Measurements from ENCODE around the gene MAGI1. TPM values are rescaled to one million over a fixed set of nuclear protein-coding genes. Genes with fewer than 3 reads are reported as not detected.

Gene MAGI1
- total RNA-seq, 3 donors from 2014 or later (not counting 1 experiment from before 2014, with no cell fraction given) = not detected

- H3K27me3 ChIP-seq (ENCODE audit: control insufficient read depth, insufficient read depth, low read length) = no peaks in the 10 kb centered on the region
- H3K36me3 ChIP-seq (ENCODE audit: control insufficient read depth, insufficient read depth, low read length) = no peaks in the 10 kb centered on the region
- no peaks in the 10 kb centered on the region for H3K36me3 Mint-ChIP-seq
- H3K4me3 Mint-ChIP-seq = no peak overlapping the region
- no peak overlapping the region for H3K4me3 ChIP-seq (ENCODE audit: low read length)
- no peaks in the 10 kb centered on the region for H3K9me3 ChIP-seq (ENCODE audit: control insufficient read depth, insufficient read depth, low read length)
- no peaks in the 10 kb centered on the region for H3K4me1 Mint-ChIP-seq
- H3K4me1 ChIP-seq (ENCODE audit: control insufficient read depth, insufficient read depth, low read length) = no peaks in the 10 kb centered on the region
- no peak overlapping the region for H3K27ac ChIP-seq (ENCODE audit: low read length)
- TF ChIP-seq CTCF (IDR thresholded peaks at IDR 0.05) = no peak
- intact Hi-C loops (cut with micrococcal nuclease) = no loop called here
- no peak overlapping the region for H3K27ac Mint-ChIP-seq
- H3K27me3 Mint-ChIP-seq (ENCODE audit: low read depth in 2 of 2) = peaks cover 0 to 3% of the 10 kb centered on the region in 2 donors
- DNase-seq = no peak
- ATAC-seq = no peak
- 78% methylated on average over 3 of the region's 3 CpGs for WGBS (ENCODE audit: insufficient coverage)
- H3K9me3 Mint-ChIP-seq = no peaks in the 10 kb centered on the region
These were observed 73.9 kb downstream of the MAGI1 start for GRCh38 chr3:65964838-65965237.

GRCh38 chr3:65963787-65964677 lies 74.7 kb downstream of the MAGI1 start:
- H3K27ac Mint-ChIP-seq = no peak overlapping the region
- no peaks in the 10 kb centered on the region for H3K27me3 ChIP-seq (ENCODE audit: control insufficient read depth, insufficient read depth, low read length)
- no peaks in the 10 kb centered on the region for H3K9me3 ChIP-seq (ENCODE audit: control insufficient read depth, insufficient read depth, low read length)
- TF ChIP-seq CTCF (IDR thresholded peaks at IDR 0.05) = no peak
- no peak for ATAC-seq
- DNase-seq = no peak
- H3K4me3 Mint-ChIP-seq = no peak overlapping the region
- H3K9me3 Mint-ChIP-seq = peaks cover 0 to 2% of the 10 kb centered on the region in 2 donors
- 68% methylated on average over 5 of the region's 5 CpGs for WGBS (ENCODE audit: insufficient coverage)
- intact Hi-C loops (cut with micrococcal nuclease) = no loop called here
- H3K4me3 ChIP-seq (ENCODE audit: low read length) = no peak overlapping the region
- H3K36me3 Mint-ChIP-seq = no peaks in the 10 kb centered on the region
- H3K4me1 ChIP-seq (ENCODE audit: control insufficient read depth, insufficient read depth, low read length) = no peaks in the 10 kb centered on the region
- no peaks in the 10 kb centered on the region for H3K36me3 ChIP-seq (ENCODE audit: control insufficient read depth, insufficient read depth, low read length)
- H3K4me1 Mint-ChIP-seq = no peaks in the 10 kb centered on the region
- peaks cover 0 to 3% of the 10 kb centered on the region in 2 donors for H3K27me3 Mint-ChIP-seq (ENCODE audit: low read depth in 2 of 2)
- H3K27ac ChIP-seq (ENCODE audit: low read length) = no peak overlapping the region

GRCh38 chr3:65961733-65962132 lies 77.0 kb downstream of the MAGI1 start:
- Mint-ChIP-seq H3K36me3 (no peaks in the 10 kb centered on the region), H3K27ac (no peak overlapping the region), H3K27me3 (ENCODE audit: low read depth in 2 of 2) (peaks cover 0 to 3% of the 10 kb centered on the region in 2 donors), H3K4me1 (no peaks in the 10 kb centered on the region), H3K9me3 (peaks cover 0 to 2% of the 10 kb centered on the region in 2 donors), H3K4me3 (no peak overlapping the region)
- no peak for ATAC-seq
- Histone ChIP-seq H3K36me3 (ENCODE audit: control insufficient read depth, insufficient read depth, low read length) (no peaks in the 10 kb centered on the region), H3K27ac (ENCODE audit: low read length) (no peak overlapping the region), H3K9me3 (ENCODE audit: control insufficient read depth, insufficient read depth, low read length) (no peaks in the 10 kb centered on the region), H3K27me3 (ENCODE audit: control insufficient read depth, insufficient read depth, low read length) (no peaks in the 10 kb centered on the region), H3K4me1 (ENCODE audit: control insufficient read depth, insufficient read depth, low read length) (no peaks in the 10 kb centered on the region), H3K4me3 (ENCODE audit: low read length) (no peak overlapping the region)
- no peak for TF ChIP-seq CTCF (IDR thresholded peaks at IDR 0.05)
- intact Hi-C loops (cut with micrococcal nuclease) = no loop called here
- no peak for DNase-seq
- 49% methylated on average over 3 of the region's 3 CpGs for WGBS (ENCODE audit: insufficient coverage)

All from natural killer cell (primary cell).